HCT116 (cell line): Measurements from ENCODE around the gene SCT.

Experiments used
- CBX3 ChIP-seq: IDR thresholded peaks from 2 replicates; pipeline ENCODE4 v1.6.1; 2012; ENCODE audit warnings: low read depth
- CEBPB ChIP-seq: IDR thresholded peaks from 2 replicates; pipeline ENCODE4 v1.6.1; 2012; ENCODE audit warnings: low read depth
- CTCF ChIP-seq, 3 experiments: fragments of 200-600 bp in 1 of 3; sonication (generic) in 1 of 3; IDR thresholded peaks in 2 of 3; conservative IDR thresholded peaks in 1 of 3; 2 replicates each; pipeline ENCODE4 v1.5.1; 2012 to 2017; ENCODE audit warnings: low read depth in 2 of 3, low read length in 2 of 3, antibody characterized with exemption in 1 of 3, borderline replicate concordance in 1 of 3, control low read depth in 1 of 3, mild to moderate bottlenecking in 1 of 3, mixed read lengths in 1 of 3, mixed run types in 1 of 3, moderate library complexity in 1 of 3; ENCODE audit not compliant: insufficient read depth in 1 of 3
- ELF1 ChIP-seq: IDR thresholded peaks from 2 replicates; pipeline ENCODE4 v1.6.1; 2012; ENCODE audit warnings: low read depth, borderline replicate concordance
- EZH2 ChIP-seq: fragments of 200-600 bp; sonication (generic); IDR thresholded peaks from 2 replicates; pipeline ENCODE4 v1.6.1; 2017; ENCODE audit warnings: antibody characterized with exemption, mixed run types
- POLR2A ChIP-seq: IDR thresholded peaks from 2 replicates; pipeline ENCODE4 v1.7.0; 2011; ENCODE audit warnings: borderline replicate concordance; ENCODE audit not compliant: insufficient read depth, insufficient read length; ENCODE audit errors: extremely low read depth
- POLR2AphosphoS5 ChIP-seq: IDR thresholded peaks from 2 replicates; pipeline ENCODE4 v1.6.1; 2011; ENCODE audit warnings: mild to moderate bottlenecking, low read depth, low read length, moderate library complexity
- RAD21 ChIP-seq: IDR thresholded peaks from 2 replicates; pipeline ENCODE4 v1.6.1; 2012; ENCODE audit warnings: low read depth, mild to moderate bottlenecking
- REST ChIP-seq: IDR thresholded peaks from 2 replicates; pipeline ENCODE4 v1.6.1; 2012; ENCODE audit warnings: low read depth
- SIN3A ChIP-seq: IDR thresholded peaks from 2 replicates; pipeline ENCODE4 v1.6.1; 2012; ENCODE audit warnings: low read depth
- SP1 ChIP-seq: IDR thresholded peaks from 2 replicates; pipeline ENCODE4 v1.6.1; 2012; ENCODE audit warnings: low read depth
- SRF ChIP-seq: IDR thresholded peaks from 2 replicates; pipeline ENCODE4 v1.6.1; 2012; ENCODE audit warnings: low read depth
- YY1 ChIP-seq: IDR thresholded peaks from 2 replicates; pipeline ENCODE4 v1.6.1; 2011; ENCODE audit warnings: low read length, low read depth, moderate library complexity, mild to moderate bottlenecking; ENCODE audit not compliant: insufficient replicate concordance; ENCODE audit errors: extremely low read depth
- TF ChIP-seq, protein P1 (sequence below): IDR thresholded peaks from 2 replicates; pipeline ENCODE4 v1.6.1; 2011; ENCODE audit warnings: mild to moderate bottlenecking, low read length, moderate library complexity; ENCODE audit not compliant: insufficient replicate concordance; ENCODE audit errors: extremely low read depth

- TF ChIP-seq CTCF (IDR thresholded peaks at IDR 0.05 in 2 of 3, conservative IDR thresholded peaks at IDR 0.05 in 1 of 3; ENCODE audit: borderline replicate concordance in 1 of 3, insufficient read depth in 1 of 3, low read depth in 2 of 3, low read length in 2 of 3) = no peak
- no peak for TF ChIP-seq SRF
- no peak for TF ChIP-seq POLR2AphosphoS5
- TF ChIP-seq, protein P1, sequence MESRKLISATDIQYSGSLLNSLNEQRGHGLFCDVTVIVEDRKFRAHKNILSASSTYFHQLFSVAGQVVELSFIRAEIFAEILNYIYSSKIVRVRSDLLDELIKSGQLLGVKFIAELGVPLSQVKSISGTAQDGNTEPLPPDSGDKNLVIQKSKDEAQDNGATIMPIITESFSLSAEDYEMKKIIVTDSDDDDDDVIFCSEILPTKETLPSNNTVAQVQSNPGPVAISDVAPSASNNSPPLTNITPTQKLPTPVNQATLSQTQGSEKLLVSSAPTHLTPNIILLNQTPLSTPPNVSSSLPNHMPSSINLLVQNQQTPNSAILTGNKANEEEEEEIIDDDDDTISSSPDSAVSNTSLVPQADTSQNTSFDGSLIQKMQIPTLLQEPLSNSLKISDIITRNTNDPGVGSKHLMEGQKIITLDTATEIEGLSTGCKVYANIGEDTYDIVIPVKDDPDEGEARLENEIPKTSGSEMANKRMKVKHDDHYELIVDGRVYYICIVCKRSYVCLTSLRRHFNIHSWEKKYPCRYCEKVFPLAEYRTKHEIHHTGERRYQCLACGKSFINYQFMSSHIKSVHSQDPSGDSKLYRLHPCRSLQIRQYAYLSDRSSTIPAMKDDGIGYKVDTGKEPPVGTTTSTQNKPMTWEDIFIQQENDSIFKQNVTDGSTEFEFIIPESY = no peak
- TF ChIP-seq POLR2A = no peak
- no peak for TF ChIP-seq SP1
- no peak for TF ChIP-seq ELF1
- TF ChIP-seq REST = no peak
- TF ChIP-seq EZH2 = no peak
- no peak for TF ChIP-seq YY1
- TF ChIP-seq CEBPB = no peak
- TF ChIP-seq CBX3 = no peak
- no peak for TF ChIP-seq RAD21
- no peak for TF ChIP-seq SIN3A
These were observed 10.4 kb downstream of the SCT start for GRCh38 chr11:616320-617198.
